Fibroblast of upper back skin (primary cell): ENCODE results near the gene TRMT44.
A peak's percentile ranks its signal among the peaks of the same experiment; 100 is the strongest.

Experiments
- DNase-seq: peaks from one replicate; pipeline ENCODE4 v3.0.0-alpha.2; 2013

TRMT44 gene

DNA sequence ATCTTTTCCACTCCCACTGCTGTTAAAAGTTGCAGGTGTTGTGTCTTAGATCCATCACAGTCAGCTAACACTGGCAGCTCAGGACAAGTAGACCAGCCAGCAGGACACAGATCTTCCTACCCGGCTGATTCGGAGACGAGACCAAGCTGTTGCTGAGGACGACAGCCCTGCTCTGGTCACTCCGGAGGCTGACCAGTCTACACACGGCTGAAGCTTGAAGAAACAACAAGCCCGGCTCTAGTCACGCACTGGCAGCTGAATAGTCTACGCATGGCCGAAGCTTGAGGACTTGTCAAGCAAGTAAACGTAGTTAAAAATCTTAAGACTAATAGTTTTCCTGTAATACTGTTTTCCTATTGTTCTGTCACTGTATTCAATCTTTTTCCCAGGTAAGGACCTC lies 1.8 kb upstream of the TRMT44 start:
- no peak for DNase-seq

DNA sequence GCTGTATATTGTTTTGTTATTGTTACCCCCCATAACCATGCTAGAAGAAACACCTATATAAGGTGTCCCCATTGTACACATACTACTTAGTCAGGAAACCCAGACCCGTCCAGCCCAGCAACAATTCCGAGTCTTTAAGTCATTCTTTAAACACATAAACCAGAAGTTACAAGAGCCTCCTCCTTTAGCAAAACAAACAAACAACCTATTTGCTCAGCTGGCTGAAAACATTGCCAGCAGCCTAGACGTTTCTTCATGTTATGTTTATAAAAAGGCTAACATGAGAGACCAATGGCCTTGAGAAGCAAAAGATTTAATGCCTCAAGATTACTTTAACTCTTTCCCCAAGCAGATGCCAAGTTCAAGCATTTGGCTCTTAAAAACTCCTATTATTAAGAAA lies 1.4 kb upstream of the TRMT44 start:
- DNase-seq, result no peak

DNA sequence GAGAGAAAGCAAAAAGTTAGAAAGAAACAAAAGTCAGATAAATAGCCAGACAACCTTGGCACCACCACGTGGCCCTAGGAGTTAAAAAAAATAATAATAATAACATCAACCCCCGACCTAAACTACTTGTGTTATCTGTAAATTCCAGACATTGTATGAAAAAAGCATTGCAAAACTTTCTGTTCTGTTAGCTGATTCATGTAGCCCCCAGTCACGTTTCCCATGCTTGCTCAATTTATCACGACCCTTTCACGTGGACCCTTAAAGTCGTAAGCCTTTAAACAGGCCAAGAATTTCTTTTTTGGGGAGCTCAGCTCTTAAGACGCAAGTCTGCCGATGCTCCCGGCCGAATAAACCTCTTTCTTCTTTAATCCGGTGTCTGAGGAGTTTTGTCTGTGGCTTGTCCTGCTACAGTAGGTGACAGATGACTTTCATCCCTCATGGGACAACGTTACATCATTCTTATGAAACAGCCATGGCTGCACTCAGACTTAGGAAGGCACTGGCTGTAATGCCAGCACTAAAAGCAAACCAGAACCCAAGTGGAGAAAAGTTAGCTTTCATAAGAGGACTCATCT lies 574 bp upstream of the TRMT44 start:
- DNase-seq, result no peak

DNA sequence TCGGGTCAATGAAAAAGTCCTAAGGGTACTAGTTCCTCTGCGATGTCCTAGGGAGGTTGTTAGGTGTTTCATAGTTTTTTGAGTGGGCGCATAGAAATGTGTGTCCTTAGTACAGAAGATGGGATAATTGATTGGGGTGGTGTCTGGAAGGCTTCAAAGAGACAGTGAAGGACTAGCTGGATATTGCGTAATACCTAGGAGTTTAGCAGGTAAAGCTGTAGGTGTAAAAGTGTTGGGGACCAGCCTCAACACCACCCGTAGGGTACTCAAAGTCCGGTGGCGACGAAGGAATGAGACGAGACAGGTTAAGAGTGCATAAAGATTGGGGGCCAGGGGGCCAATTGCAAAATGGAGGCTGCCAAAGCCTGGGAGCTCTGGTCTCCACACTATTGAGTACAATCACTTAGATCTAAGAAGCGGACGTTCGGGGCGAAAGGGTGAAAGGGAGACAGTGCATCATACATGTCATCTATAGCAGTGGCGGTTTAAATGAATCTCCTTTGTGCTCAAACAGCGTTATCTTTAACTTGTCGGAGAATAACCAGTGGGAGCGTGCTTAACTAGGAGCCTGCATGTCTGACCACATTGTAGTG lies 1.0 kb downstream of the TRMT44 start:
- no peak for DNase-seq

DNA sequence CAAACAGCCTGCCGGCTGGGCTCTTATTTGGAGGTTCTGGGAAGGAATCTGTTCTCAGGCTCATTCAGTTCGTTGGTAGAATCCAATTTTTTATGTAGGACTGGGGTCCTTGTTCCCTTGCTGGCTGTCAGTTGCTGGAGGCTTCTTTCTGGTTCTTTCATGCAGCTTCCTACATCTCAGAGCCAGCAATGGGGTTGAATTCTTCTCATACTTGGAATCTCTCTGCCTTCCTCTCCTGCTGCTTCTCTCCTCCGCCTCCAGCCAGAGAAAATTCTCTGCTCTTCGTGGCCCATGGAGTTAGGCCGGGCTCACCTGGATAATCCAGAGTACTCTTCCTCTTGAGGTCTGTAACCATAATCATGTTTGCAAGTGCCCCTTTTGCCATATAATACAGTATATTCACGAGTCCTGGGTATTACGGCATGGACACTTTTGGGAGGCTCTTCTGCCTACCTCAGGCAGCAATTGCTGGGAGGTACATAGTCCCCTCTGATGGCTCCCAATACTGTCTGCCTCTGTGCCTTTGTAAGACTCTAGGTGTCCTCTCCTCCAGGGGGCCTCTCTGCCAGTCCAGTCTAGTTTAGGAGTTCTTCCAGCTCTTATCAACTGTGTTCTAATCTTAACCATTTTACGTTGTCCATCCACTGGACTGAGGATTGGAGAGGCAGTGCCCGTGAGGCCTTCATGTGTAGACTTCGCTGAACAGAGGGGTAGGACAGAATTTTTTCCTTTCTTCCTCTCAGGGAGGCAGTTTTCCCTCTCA lies 2.2 kb downstream of the TRMT44 start:
- DNase-seq, result no peak

DNA sequence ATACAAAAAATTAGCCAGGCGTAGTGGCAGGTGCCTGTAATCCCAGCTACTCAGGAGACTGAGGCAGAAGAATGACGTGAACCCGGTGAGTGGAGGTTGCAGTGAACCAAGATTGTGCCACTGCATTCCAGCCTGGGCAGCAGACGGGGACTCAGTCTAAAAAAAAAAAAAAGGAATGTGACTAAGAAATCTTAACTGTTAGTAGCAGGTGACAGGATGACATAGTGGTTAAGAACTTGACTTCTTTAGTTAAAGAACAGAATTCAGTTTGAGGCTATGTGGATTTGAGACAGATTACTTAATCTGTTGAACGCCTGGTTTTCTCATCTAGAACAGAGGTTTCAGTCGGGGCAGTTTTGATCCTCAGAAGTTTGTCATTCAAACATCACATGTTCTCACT lies 3.2 kb downstream of the TRMT44 start:
- DNase-seq, result no peak

DNA sequence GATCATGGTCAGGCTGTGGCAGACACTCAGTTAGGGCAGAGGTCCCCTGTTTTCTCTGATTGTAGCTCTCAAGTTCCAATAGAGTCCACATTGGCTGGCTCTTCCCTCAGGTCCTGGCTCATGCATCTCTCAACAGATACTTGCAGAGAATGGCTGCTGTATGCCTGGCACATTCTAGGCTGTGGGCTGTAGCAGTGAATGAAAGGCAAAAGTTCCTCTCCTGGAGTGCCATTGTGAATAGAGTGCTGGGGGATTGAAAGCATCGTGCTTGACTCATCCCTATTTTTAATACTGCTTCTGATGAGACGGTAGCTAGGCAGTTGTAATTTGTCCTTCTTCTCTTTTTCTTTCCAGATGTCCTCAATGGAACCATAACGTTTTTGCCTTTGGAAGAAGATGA lies 5.5 kb downstream of the TRMT44 start:
- DNase-seq, result no peak

DNA sequence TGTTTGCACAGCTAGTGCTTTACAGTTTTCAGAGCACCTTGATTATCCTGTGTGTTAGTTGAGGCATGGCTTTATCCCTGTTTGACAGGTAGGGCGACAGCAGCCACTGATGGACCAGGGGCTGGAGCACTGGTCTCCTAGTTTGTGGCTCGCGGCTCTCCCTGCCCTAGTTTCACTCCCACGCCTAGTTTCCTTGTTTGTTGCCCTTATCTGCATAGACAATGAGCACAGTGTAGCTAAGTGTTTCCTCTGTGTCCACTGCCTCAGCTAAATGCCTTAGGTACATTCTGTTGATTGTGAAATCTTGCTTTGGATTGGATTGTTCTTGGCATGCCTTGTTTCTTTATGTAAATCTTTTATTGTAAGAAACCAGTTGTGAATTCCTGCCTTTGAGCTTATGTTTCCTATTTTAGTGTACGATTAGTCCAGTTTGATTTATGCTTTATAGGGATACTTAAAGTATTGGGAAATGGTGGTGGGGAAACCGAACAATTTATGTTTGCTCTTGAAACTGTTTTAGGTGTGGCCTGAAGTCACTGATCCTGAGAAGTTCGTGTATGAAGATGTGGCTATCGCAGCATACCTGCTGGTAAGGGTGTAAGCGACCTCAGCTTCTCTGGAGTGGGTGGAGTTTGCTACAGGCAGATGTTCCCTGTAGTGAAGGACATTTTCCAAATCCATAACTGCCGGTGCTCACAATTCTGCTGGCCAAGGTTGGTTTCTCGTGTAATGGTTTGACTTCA lies 11.0 kb downstream of the TRMT44 start:
- no peak for DNase-seq

DNA sequence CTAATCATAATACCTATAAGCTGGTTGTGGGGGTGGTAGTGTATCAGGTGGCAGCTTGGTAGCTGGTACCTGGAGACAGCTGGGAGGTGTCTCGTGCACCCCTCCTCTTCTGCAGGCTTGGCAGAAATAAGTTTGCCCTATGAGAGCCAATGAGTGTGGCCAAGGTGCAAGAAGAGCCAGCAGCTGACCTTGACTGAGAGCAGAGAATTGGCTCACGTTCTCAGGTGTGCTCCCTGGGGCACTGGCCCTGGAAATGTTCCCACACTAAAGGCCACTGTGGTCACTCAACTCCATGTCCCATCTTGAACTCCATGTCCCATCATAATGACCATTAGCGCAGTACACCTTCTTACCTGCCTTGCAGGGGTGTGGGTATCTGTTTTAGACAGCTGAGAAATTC lies 13.4 kb downstream of the TRMT44 start:
- DNase-seq, result no peak

DNA sequence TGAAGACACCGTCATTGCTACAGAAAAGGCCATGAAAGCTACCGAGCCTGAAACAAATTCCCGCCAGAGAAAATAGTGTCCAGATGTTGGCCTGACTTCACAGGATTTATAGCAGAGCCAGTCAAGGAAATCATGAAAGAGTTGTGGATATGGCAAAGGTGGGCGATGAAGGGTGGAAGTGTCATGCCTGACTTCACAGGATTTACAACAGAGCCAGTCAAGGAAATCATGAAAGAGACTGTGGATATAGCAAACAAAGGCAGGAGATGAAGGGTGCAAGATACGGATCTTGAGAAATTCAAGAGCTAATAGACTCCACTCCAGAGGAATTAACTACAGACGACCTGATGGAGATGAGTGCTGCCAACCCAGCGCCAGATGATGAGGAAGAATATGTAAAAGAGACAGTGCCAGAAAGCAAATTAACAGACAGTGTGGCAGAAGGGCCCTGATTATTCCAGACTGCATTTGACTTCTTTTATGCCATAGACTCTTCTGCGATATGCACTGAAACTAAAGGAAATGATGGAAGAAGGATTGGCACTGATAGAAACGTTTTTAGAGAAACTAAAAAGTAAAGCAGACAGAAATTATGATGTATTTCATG lies 17.2 kb downstream of the TRMT44 start:
- no peak for DNase-seq

DNA sequence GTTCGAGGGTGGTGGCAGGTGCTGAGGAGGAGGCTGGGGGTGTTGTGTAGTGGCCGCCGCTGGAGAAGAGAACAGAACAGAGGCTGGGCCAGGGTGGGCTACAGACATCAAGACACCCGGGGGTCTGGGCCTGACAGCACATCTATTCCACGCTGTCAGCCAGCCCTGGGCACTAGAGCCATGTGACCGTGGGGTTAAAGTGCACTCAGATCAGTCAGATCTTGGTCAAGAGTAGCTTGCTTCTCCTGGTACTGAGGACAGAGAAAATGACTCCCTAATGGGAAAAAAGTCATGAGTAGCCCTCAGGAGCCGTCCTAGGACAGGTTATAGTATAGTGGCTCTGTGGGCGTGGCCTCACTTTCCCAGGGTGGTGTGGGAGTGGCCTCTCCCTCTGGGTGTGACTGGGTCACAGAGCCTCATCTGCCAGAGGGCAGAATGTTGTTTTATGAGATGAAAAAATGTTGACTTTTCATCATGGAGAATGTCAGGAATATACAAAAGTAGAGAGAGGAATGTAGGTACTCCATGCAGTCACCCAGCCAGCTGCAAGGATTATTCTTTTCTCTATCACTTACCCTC lies 19.4 kb downstream of the TRMT44 start:
- DNase-seq, result no peak

DNA sequence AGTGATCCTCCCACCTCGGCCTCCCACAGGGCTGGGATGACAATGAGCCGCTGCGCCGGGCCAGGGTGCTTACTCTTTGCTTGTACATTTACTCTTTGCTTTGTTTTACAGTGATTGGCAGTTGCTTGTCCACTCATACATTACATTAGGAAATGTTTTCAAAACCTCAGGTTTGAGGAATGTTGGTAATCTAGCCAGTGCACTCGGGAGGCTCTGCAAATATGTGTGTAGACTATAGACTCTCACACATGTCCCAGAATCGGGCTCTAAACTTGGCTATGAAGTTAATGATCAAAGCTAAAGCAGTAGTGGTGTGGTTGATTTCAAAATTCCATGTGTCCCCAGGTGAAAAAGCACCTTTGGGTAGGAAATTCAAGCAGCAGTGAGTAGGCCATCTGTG lies 20.5 kb downstream of the TRMT44 start:
- DNase-seq, result no peak

DNA sequence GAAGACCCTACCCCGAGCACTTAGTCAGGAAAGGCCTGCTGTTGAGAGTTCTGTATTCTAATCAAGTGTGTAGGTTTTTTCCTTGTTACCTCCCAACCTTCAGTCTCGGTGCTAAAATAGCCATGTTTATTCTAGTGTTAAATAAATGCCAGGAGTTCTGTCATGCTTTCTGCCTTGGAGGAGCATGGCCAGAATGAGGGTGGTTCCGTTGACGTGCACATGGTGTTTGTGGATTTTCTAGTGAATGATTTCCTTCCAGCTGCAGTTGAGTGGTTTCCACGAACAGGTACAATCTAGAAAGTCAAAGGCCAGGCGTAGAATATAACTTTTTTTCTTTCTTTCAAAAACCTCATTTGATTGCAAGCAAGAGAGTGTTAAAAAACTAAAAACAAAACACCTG lies 21.0 kb downstream of the TRMT44 start:
- no peak for DNase-seq

DNA sequence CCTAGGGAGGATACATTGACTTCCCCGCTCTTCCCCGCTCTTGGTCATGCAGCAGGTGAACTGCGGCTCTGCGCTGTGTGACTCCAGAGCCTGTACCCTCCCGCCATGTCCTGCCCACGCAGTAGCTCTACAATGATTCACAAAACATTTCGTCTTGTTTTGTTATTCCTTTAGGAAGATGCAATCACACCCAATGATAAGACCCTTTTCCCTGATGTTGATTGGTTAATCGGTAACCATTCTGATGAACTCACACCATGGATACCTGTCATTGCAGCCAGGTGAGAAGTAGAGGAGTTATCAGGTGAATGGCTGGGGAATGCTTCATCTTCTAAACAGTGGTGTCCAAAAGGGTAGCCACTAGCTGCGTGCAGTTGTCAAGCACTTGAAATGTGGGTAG lies 23.2 kb downstream of the TRMT44 start:
- no peak for DNase-seq

DNA sequence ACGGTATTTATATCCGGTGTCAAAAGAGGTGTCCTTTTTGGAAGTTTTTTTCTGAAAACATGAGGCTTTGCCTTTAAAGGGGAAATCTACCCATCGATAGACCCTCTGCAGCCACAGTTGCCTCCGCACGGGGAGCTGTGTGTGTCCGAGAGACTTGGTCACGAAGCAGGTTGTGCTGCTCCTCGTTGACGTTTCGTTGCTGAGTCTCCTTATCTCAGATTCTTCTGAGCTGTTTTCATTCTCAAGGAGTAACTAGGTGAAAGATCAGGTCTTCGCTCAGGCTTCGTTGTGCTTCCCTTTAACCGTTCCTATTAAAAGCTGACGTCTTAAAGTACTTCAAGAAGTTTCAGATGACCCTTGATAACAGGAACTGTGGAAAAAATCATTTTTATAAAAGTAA lies 23.8 kb downstream of the TRMT44 start:
- DNase-seq, result no peak

DNA sequence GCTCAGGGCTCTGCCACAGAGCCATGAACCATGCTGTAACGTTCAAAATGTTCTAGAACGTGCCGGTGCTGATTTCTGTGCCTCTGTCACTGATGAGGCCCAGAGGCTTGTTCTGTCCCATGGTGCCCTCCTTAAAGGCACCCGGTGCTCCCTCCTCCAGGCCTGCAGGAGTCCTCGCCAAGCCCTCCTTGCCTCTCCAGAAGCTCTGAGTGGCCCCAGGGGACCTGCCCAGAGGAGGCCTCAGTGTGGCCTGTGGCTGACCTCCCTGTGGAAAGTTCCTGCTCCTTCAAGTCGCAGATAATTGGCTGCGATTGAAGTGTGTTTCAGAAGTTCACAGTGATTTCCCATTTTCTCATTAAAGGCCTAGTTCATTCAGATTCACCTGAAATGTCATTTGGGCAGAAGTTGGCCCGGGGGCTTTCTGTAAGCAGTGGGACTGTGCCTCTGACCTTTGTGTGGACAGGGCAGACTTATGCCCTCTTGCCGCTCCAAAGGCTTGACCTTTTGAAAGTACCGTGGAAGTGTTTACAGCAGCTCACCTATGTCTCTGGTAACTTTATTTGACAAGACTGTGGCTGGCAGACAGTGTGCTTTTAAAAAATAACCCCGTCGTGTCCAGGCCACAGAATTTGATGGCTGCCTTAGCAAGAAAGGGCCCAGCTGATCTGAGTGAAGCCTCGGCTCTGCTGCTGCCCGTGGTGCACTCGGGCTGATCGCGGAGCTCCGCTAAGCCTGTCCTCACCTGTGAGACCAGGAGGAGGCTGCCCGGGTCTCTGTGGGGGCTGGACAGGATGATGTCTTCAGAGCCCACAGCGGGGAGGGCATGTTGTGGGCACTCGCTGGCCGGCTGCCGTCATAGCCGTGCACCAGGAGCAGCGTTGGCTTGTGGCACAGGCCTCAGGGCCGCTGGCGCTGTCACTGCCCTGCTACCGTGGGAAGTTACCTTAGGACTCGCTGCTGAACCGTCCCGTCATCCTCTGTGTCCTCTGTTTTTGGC lies 25.3 kb downstream of the TRMT44 start:
- DNase-seq, result no peak

DNA sequence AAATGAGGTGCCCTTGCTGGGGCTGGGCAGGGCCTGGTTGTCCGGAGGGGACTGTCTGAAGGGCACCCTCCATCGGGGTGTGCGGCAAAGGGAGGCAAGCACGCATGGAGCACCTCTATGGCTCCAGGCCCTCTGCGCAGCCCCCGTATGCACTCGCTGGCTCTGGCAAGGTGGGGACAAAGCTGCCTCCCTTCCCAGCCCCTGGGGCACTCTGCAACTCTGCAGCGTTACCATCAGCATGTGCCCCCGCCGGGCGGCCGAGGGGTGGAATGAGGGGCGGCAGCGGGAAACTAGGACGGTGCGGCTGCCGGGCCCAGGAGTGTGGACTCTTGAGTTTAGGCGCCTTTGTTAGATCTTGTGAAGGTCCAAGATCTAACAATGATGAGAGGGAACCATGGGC lies 26.4 kb downstream of the TRMT44 start:
- no peak for DNase-seq

DNA sequence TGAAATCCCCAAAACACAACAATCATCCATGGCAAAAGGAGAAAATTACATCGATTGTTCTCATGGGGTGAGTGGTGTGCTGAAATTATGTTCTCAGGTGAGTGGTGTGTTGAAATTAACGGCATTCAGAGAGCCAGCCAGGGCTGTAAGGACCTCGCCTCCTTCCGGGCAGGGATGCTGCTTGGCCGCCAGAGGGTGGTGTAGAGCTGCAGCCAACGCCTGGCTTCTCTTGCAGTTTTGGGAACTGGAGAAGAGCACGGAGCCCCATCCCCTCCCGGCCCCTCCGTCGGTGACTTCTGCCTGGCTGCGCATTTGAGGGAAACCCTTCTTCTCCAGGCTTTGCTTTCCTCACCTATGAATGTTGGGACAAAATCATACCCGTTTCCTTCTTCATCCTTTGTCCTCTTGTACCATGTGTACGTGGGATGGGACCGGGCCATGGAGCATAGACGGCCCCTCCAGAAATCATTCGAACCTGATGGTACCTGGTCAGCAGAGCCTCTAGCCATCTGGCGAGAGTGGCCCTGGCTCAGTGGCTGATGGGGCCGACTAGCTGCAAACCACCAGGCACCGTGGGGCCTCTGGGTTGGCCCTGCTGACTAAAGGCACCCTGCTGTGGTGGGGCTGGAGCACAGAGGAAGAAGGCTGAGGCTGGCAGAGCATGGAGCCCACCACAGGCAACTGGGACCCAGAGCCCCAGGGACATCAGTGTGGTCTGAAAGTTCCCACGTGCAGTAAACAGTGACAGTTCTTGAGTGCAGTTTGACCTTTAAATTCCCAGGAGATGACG lies 28.4 kb downstream of the TRMT44 start:
- DNase-seq, result peak; percentile 50

DNA sequence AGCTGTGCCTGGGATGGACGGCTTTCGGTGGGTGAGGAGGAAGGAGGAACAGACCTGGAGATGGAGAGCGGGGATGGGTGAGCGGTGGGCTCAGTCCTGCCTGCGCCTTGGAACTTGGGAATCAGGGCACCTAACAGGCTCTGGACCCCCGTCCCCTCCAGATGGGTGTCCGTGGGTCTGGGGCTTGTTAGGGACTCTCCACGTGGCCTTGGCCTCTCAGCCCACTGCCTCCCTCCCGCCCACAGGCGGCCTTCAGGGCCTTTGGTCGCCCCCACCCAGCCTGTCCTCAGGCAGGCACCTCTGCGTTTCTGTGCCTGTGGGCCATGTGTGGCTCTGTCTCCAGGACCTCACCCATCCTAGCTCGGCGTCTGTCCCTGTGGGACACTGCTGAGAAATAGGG lies 29.0 kb downstream of the TRMT44 start:
- DNase-seq, result no peak

DNA sequence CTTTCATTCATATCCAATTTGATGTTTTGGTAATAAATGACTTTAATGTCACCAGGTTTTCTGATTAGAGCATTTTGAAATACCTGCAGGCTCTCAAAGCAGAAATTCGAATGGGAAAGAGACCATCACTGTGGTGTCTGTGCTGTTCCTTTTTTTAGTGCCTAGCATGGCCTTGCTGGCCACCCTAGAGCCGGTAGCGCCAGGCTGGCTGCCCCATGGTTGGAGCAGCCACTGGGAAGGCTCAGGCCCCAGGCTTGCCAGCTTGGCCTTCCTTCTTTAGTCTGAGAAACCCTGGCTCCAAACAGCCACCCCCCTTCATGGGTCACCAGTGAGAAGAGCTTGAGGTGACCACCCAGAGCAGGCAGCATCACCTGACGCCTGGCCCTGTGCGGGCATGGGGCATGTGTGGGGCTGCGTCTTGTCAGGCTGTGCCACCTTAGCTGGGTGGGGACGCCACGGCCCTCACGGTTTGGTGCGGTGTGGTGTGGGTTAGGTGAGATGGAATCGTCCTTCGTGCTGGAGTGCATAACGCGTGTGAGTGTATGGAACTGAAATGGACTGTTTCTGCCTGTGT lies 30.0 kb downstream of the TRMT44 start:
- no peak for DNase-seq
